B cell (primary cell): ENCODE data around the gene DUSP9. TPM values are rescaled to one million over a fixed set of nuclear protein-coding genes. Genes with fewer than 3 reads are reported as not detected.

Experiments
- ATAC-seq: fragments of 200-7000 bp; cut with Tn5 transposase; one replicate; pipeline ENCODE4 v1.10.0; 2021; ENCODE audit warnings: low read depth, mild to moderate bottlenecking, moderate number of reproducible peaks, moderate library complexity
- CTCF ChIA-PET: fragments of 350-600 bp; sonication (Branson Sonifier 250); formaldehyde crosslinking; loops from one replicate; lab custom pipeline; 2021; ENCODE audit warnings: antibody characterized with exemption, inconsistent platforms; lab: Charles Lee
- POLR2A ChIA-PET: fragments of 350-600 bp; sonication (Branson Sonifier 250); formaldehyde crosslinking; loops from one replicate; lab custom pipeline; 2021; ENCODE audit warnings: antibody characterized with exemption; lab: Charles Lee
- DNase-seq: peaks from one replicate; pipeline ENCODE4 v3.0.0; 2013
- H2AFZ ChIP-seq: 2 replicates; pipeline ENCODE4 v1.6.1; 2012; ENCODE audit warnings: mild to moderate bottlenecking, low read depth, low read length; ENCODE audit not compliant: insufficient read depth, poor library complexity, severe bottlenecking
- H3K27ac ChIP-seq, 2 donors: 1 replicate in 1 of 2; 2 replicates in 1 of 2; pipeline ENCODE4 v1.5.1; 2012 to 2013; ENCODE audit warnings: low read length in 2 of 2, mild to moderate bottlenecking in 2 of 2, moderate library complexity in 1 of 2
- H3K27me3 ChIP-seq, 4 experiments: fragments of 200-600 bp in 1 of 4; sonication (generic) in 1 of 4; replicated peaks in 1 of 4; 1 replicate in 2 of 4; 2 replicates in 2 of 4; pipeline versions ENCODE4 v1.6.1 to v1.7.0; 2013 to 2016; ENCODE audit warnings: low read length in 3 of 4, mild to moderate bottlenecking in 2 of 4, mixed read lengths in 1 of 4, moderate library complexity in 1 of 4; ENCODE audit not compliant: insufficient read depth in 4 of 4, control insufficient read depth in 3 of 4; ENCODE audit errors: control extremely low read depth in 1 of 4
- H3K36me3 ChIP-seq, 2 experiments: replicated peaks in 1 of 2; 1 replicate in 1 of 2; 2 replicates in 1 of 2; pipeline versions ENCODE4 v1.6.1 to v1.7.1; 2013; ENCODE audit warnings: low read length in 1 of 2; ENCODE audit not compliant: insufficient read depth in 2 of 2, control insufficient read depth in 1 of 2; ENCODE audit errors: control extremely low read depth in 1 of 2, extremely low read depth in 1 of 2
- H3K4me1 ChIP-seq, 2 donors: fragments of 200-600 bp in 1 of 2; sonication (generic) in 1 of 2; 1 replicate in 1 of 2; 2 replicates in 1 of 2; pipeline versions ENCODE4 v1.5.1 to v1.6.1; 2013 to 2017; ENCODE audit warnings: low read length in 2 of 2; ENCODE audit not compliant: control insufficient read depth in 2 of 2, insufficient read depth in 2 of 2
- H3K4me2 ChIP-seq: replicated peaks from 2 replicates; pipeline ENCODE3; 2012; ENCODE audit warnings: mild to moderate bottlenecking, low read depth, low read length; ENCODE audit not compliant: poor library complexity, severe bottlenecking
- H3K4me3 ChIP-seq, 5 experiments: fragments of 200-600 bp in 1 of 5; sonication (generic) in 1 of 5; 1 replicate in 3 of 5; 2 replicates in 2 of 5; pipeline versions ENCODE4 v1.5.1 to v1.7.0; 2011 to 2016; ENCODE audit warnings: low read length in 4 of 5, mild to moderate bottlenecking in 4 of 5, low read depth in 2 of 5, control low read depth in 1 of 5, moderate library complexity in 1 of 5; ENCODE audit not compliant: insufficient read depth in 1 of 5; ENCODE audit errors: control extremely low read depth in 1 of 5, extremely low read depth in 1 of 5
- H3K79me2 ChIP-seq: fragments of 200-600 bp; sonication (generic); one replicate; pipeline ENCODE4 v1.6.0; 2016; ENCODE audit warnings: low read length; ENCODE audit not compliant: control insufficient read depth, insufficient read depth
- H3K9ac ChIP-seq: fragments of 200-600 bp; sonication (generic); 2 replicates; pipeline ENCODE4 v1.6.1; 2017; ENCODE audit warnings: mild to moderate bottlenecking, low read length, moderate library complexity
- H3K9me3 ChIP-seq, 3 donors: one replicate each; pipeline versions ENCODE4 v1.6.1 to v1.7.1; 2013; ENCODE audit warnings: low read length in 2 of 3; ENCODE audit not compliant: control insufficient read depth in 2 of 3, insufficient read depth in 1 of 3; ENCODE audit errors: control extremely low read depth in 1 of 3
- H4K20me1 ChIP-seq: 2 replicates; pipeline ENCODE4 v1.6.0; 2012; ENCODE audit warnings: mild to moderate bottlenecking, low read length; ENCODE audit not compliant: insufficient read depth, control insufficient read depth, poor library complexity, severe bottlenecking
- H3K27ac Mint-ChIP-seq: one replicate; pipeline ENCODE4 v1.8.0; 2021; ENCODE audit warnings: mixed read lengths
- H3K27me3 Mint-ChIP-seq: one replicate; pipeline ENCODE4 v1.8.0; 2021; ENCODE audit warnings: mixed read lengths
- H3K4me1 Mint-ChIP-seq: one replicate; pipeline ENCODE4 v1.8.0; 2021; ENCODE audit warnings: mixed read lengths
- H3K4me3 Mint-ChIP-seq: one replicate; pipeline ENCODE4 v1.8.0; 2021; ENCODE audit warnings: mixed read lengths
- H3K9me3 Mint-ChIP-seq: one replicate; pipeline ENCODE4 v1.8.0; 2022; ENCODE audit warnings: mixed read lengths; ENCODE audit not compliant: insufficient read depth
- EZH2 ChIP-seq: IDR thresholded peaks from 2 replicates; pipeline ENCODE4 v1.6.1; 2012; ENCODE audit warnings: borderline replicate concordance, low read depth, mild to moderate bottlenecking, moderate library complexity, low read length; ENCODE audit not compliant: insufficient read depth, poor library complexity, severe bottlenecking
- WGBS: methylation state at CpG from one replicate; pipeline ENCODE4 v1.1.5; 2013; ENCODE audit warnings: missing lambda C conversion rate; ENCODE audit not compliant: insufficient coverage; 5-methylcytosine and 5-hydroxymethylcytosine counted together
- intact Hi-C: fragments of 100-400 bp; cut with micrococcal nuclease; formaldehyde crosslinking; loops from one replicate; pipeline ENCODE4 v1.10.0; 2022
- polyA plus RNA-seq: library from polyadenylated mRNA; depleted of rRNA; stranded (reverse); fragments of >200 nt; gene quantifications from 2 replicates; pipeline ENCODE4 v1.2.3, GENCODE V29; 2012
- total RNA-seq, 2 donors: library from RNA; stranded (reverse); fragments of 120-200 nt in 1 of 2; gene quantifications; 1 replicate in 1 of 2; 2 replicates in 1 of 2; pipeline versions ENCODE4 v1.2.3 to v1.2.4, GENCODE V29; 2013 to 2022
- TF ChIP-seq, protein P1 (sequence below): fragments of 200-600 bp; IDR thresholded peaks from one replicate; pipeline ENCODE4 v1.8.0; 2022; ENCODE audit warnings: antibody characterized with exemption, mild to moderate bottlenecking

Gene DUSP9
- total and polyA plus RNA-seq, 2 donors (not counting 1 experiment from before 2014, with no cell fraction given): not detected

DNA sequence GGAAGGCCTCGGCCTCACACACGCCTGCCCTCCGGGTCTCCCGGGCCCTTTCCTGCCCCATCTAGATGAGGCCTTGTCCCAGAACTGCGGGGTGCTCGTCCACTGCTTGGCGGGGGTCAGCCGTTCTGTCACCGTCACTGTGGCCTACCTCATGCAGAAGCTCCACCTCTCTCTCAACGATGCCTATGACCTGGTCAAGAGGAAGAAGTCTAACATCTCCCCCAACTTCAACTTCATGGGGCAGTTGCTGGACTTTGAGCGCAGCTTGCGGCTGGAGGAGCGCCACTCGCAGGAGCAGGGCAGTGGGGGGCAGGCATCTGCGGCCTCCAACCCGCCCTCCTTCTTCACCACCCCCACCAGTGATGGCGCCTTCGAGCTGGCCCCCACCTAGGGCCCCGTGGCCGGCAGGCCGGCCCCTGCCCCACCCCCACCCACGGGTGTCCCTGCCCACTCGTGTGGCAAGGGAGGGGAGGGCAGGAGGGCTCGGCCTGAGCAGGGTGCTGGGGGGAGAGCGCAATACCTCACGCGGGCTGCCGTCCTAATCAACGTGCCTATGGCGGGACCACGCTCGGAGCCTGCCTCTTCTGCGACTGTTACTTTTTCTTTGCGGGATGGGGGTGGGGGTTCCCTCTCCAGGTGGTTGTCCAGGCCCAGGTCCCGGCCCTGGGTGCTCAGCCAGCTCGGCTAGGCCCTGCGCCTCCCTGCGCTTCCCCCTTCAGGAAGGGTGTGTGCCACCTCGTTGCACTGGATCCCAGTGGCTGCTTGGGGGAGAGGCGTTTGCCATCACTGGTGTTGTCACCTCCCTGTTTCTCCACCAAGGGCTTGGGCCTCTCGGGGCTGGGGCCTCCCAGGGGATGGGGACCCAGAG is 3.1 kb downstream of the DUSP9 start:
- Mint-ChIP-seq H3K4me1 (peaks cover 3% of the 10 kb centered on the region), H3K27me3 (peaks cover 7% of the 10 kb centered on the region), H3K27ac (no peak overlapping the region), H3K9me3 (no peaks in the 10 kb centered on the region), H3K4me3 (no peak overlapping the region)
- no peak overlapping the region for H3K27ac ChIP-seq
- DNase-seq: no peak
- peaks cover 4 to 10% of the 10 kb centered on the region in 2 donors for H3K4me1 ChIP-seq
- H4K20me1 ChIP-seq: no peaks in the 10 kb centered on the region
- ChIA-PET POLR2A (interaction anchor here (0.6 kb wide), 3 partner anchors 9 to 687 kb away, joined by 4 to 8 read pairs (median 4); no protein-coding TSS in a partner anchor), CTCF (interaction anchor here (0.8 to 6.3 kb wide), 6 partner anchors 12 to 110 kb away, joined by 3 to 25 read pairs (median 8); no protein-coding TSS in a partner anchor)
- no peaks in the 10 kb centered on the region for H3K79me2 ChIP-seq
- H3K9ac ChIP-seq: no peak overlapping the region
- no peaks in the 10 kb centered on the region for H3K36me3 ChIP-seq
- TF ChIP-seq, protein P1, sequence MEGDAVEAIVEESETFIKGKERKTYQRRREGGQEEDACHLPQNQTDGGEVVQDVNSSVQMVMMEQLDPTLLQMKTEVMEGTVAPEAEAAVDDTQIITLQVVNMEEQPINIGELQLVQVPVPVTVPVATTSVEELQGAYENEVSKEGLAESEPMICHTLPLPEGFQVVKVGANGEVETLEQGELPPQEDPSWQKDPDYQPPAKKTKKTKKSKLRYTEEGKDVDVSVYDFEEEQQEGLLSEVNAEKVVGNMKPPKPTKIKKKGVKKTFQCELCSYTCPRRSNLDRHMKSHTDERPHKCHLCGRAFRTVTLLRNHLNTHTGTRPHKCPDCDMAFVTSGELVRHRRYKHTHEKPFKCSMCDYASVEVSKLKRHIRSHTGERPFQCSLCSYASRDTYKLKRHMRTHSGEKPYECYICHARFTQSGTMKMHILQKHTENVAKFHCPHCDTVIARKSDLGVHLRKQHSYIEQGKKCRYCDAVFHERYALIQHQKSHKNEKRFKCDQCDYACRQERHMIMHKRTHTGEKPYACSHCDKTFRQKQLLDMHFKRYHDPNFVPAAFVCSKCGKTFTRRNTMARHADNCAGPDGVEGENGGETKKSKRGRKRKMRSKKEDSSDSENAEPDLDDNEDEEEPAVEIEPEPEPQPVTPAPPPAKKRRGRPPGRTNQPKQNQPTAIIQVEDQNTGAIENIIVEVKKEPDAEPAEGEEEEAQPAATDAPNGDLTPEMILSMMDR: no peak
- TF ChIP-seq EZH2: no peak
- H3K27me3 ChIP-seq: peaks cover 0 to 33% (median 7%) of the 10 kb centered on the region in 4 experiments
- no peak overlapping the region for H3K4me3 ChIP-seq
- no peaks in the 10 kb centered on the region for H3K9me3 ChIP-seq
- intact Hi-C loops: loop anchor here (1.0 to 5.0 kb wide), 3 partner anchors 38 to 111 kb away; no protein-coding TSS in a partner anchor
- WGBS: 61% methylated on average over 10 of the region's 41 CpGs
- ATAC-seq: no peak
- H2AFZ ChIP-seq: no peak overlapping the region
- H3K4me2 ChIP-seq: no peak overlapping the region

DNA sequence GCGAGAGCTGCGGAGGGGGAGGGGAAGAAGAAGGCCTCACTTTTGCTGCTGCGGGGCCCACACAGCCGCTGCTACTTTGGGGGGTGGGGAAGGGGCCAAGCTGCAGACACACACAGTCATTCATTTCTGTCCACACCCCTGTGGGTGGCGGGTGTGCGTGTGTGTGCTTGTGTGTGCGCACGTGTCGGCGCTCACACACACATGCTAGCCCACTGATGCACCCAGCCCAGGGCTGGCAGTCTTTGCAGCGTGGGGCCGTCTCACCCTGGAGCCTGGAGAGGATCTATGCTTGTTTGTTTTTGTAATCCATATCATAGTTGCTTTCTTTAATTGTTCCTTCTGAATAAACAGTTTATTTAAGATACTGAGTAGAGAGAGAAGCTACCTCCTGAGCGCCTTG is 4.0 kb downstream of the DUSP9 start:
- no peak for ATAC-seq
- Mint-ChIP-seq H3K27ac (no peak overlapping the region), H3K4me1 (peaks cover 3% of the 10 kb centered on the region), H3K9me3 (no peaks in the 10 kb centered on the region), H3K4me3 (no peak overlapping the region), H3K27me3 (peaks cover 3% of the 10 kb centered on the region)
- DNase-seq: no peak
- H3K27me3 ChIP-seq: peaks cover 0 to 25% (median 7%) of the 10 kb centered on the region in 4 experiments
- H3K79me2 ChIP-seq: no peaks in the 10 kb centered on the region
- H3K4me2 ChIP-seq: no peak overlapping the region
- H3K4me1 ChIP-seq: peaks cover 4 to 10% of the 10 kb centered on the region in 2 donors
- ChIA-PET POLR2A (no interaction called here), CTCF (interaction anchor here (2.3 to 6.3 kb wide), 3 partner anchors 17 to 111 kb away, joined by 7 to 25 read pairs (median 9); no protein-coding TSS in a partner anchor)
- H3K27ac ChIP-seq: no peak overlapping the region
- H2AFZ ChIP-seq: no peak overlapping the region
- intact Hi-C loops: no loop called here
- 100% methylated on average over 4 of the region's 13 CpGs for WGBS
- no peaks in the 10 kb centered on the region for H3K9me3 ChIP-seq
- no peak for TF ChIP-seq EZH2
- TF ChIP-seq, protein P1: no peak
- no peak overlapping the region for H3K9ac ChIP-seq
- H4K20me1 ChIP-seq: no peaks in the 10 kb centered on the region
- no peak overlapping the region for H3K4me3 ChIP-seq
- H3K36me3 ChIP-seq: no peaks in the 10 kb centered on the region
